Right lobe of liver (tissue), 4 donors: Measurements from ENCODE around the gene TMX1.

Experiments used
- POLR2A ChIP-seq: fragments of 450-650 bp; IDR thresholded peaks from one replicate; pipeline ENCODE4 v1.6.1; 2017; ENCODE audit warnings: antibody characterized with exemption, mild to moderate bottlenecking
- TF ChIP-seq, protein P1 (sequence below), 4 donors: fragments of 200-600 bp in 3 of 4; fragments of 450-650 bp in 1 of 4; IDR thresholded peaks; one replicate each; pipeline versions ENCODE4 v1.5.1 to v1.8.0; 2016 to 2022; ENCODE audit warnings: antibody characterized with exemption in 4 of 4, mild to moderate bottlenecking in 2 of 4
- donor health status: DM: no; HTN: no; CAD: no.
- donor health status: DM: no; HTN: no; CAD: no.
- donor health status: DM: no; HTN: yes; CAD: no.

DNA sequence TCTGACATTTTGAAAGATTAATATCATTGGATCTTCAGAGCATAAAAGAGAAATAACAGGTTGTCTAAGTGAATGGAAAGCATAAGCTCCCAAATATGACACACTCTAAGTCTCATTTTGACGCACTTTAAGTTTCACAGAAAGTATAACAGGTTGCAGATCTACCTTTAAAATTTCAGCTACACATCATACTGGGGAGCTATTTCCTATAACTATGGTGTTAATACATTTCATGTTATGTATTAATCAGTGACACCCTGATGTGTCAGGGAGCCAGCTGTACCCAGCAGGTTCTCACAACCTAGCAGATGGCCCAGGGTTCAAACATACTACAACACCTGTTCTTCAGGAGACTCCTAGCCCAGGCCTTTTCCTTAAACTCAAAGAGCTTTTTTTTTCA is 31.1 kb upstream of the TMX1 start:
- TF ChIP-seq, protein P1, sequence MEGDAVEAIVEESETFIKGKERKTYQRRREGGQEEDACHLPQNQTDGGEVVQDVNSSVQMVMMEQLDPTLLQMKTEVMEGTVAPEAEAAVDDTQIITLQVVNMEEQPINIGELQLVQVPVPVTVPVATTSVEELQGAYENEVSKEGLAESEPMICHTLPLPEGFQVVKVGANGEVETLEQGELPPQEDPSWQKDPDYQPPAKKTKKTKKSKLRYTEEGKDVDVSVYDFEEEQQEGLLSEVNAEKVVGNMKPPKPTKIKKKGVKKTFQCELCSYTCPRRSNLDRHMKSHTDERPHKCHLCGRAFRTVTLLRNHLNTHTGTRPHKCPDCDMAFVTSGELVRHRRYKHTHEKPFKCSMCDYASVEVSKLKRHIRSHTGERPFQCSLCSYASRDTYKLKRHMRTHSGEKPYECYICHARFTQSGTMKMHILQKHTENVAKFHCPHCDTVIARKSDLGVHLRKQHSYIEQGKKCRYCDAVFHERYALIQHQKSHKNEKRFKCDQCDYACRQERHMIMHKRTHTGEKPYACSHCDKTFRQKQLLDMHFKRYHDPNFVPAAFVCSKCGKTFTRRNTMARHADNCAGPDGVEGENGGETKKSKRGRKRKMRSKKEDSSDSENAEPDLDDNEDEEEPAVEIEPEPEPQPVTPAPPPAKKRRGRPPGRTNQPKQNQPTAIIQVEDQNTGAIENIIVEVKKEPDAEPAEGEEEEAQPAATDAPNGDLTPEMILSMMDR (IDR thresholded peaks at IDR 0.05): no peak
- no peak for TF ChIP-seq POLR2A
